Fibroblast of lung (primary cell): ENCODE measurements around the gene CNRIP1.

Experiments used
- EZH2 ChIP-seq: IDR thresholded peaks from 2 replicates; pipeline ENCODE4 v1.5.1; 2012; ENCODE audit warnings: low read length, control low read depth, mild to moderate bottlenecking; ENCODE audit errors: missing control alignments
- TF ChIP-seq, protein P1 (sequence below), 2 donors: IDR thresholded peaks in 1 of 2; conservative IDR thresholded peaks in 1 of 2; 1 replicate in 1 of 2; 2 replicates in 1 of 2; pipeline ENCODE4 v1.5.1; 2011 to 2012; ENCODE audit warnings: low read length in 2 of 2, control low read depth in 1 of 2, inconsistent platforms in 1 of 2, low read depth in 1 of 2, mild to moderate bottlenecking in 1 of 2

DNA sequence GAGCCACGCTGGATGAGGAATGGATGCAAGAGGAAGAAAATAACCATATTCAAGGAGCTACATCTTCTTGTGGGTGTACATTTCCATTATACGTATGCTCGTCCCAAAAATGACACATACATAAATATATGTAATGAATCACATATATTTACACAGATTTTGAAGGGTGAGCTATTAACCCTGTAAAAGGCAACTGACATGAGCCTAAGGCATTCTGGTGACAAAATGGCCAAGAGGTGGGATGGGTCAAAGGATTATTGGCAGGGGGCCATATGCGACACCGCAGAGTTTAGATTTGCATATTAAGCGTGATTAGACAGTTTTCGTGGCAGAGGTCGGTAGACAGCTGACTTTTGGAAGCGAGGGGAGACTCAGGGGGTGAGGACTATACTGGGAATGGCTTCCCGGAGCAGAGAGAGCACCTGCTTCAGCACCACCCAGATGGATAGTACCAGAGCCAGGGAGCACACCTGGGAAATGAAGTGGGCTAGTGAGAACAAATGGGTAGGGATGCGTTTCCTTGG, 431 bp upstream of the CNRIP1 start:
- TF ChIP-seq, protein P1, sequence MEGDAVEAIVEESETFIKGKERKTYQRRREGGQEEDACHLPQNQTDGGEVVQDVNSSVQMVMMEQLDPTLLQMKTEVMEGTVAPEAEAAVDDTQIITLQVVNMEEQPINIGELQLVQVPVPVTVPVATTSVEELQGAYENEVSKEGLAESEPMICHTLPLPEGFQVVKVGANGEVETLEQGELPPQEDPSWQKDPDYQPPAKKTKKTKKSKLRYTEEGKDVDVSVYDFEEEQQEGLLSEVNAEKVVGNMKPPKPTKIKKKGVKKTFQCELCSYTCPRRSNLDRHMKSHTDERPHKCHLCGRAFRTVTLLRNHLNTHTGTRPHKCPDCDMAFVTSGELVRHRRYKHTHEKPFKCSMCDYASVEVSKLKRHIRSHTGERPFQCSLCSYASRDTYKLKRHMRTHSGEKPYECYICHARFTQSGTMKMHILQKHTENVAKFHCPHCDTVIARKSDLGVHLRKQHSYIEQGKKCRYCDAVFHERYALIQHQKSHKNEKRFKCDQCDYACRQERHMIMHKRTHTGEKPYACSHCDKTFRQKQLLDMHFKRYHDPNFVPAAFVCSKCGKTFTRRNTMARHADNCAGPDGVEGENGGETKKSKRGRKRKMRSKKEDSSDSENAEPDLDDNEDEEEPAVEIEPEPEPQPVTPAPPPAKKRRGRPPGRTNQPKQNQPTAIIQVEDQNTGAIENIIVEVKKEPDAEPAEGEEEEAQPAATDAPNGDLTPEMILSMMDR (conservative IDR thresholded peaks at IDR 0.05 in 1 of 2, IDR thresholded peaks at IDR 0.05 in 1 of 2; ENCODE audit: low read depth in 1 of 2, low read length in 2 of 2) = no peak
- TF ChIP-seq EZH2 = no peak
